GM18499 (cell line): ENCODE data around the gene DIO1.
"Not testable (repeated sequence)": the region's sequence is repeated elsewhere in the genome, so short reads cannot be mapped to it uniquely, and the experiment has no call there.

Source experiments
- ATAC-seq: cut with Tn5 transposase; IDR thresholded peaks from one replicate; pipeline ENCODE4 v1.9.1; 2021; ENCODE audit warnings: moderate number of reproducible peaks; ENCODE audit not compliant: insufficient read depth, unreplicated experiment

DIO1 gene

DNA sequence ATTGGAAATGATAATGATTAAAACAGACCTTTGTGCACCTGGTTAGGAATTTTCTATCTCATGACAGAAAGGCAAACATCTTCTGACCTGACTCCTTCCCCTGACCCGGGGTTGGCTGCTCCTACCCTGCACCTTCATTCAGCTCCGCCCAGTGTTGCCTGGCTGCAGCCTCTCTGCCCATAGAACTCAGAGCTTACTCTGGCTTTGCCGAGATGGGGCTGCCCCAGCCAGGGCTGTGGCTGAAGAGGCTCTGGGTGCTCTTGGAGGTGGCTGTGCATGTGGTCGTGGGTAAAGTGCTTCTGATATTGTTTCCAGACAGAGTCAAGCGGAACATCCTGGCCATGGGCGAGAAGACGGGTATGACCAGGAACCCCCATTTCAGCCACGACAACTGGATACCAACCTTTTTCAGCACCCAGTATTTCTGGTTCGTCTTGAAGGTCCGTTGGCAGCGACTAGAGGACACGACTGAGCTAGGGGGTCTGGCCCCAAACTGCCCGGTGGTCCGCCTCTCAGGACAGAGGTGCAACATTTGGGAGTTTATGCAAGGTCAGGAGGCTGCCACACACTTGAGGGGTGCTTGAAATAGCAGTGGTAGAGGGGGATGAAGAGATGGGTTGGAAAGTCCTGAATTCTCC, at the start of gene DIO1:
Gene DIO1 (plus strand): TSS at position 189 of the 638 bp plus-strand sequence. CDS start 24 bp downstream, at position 213.
- no peak for ATAC-seq

DNA sequence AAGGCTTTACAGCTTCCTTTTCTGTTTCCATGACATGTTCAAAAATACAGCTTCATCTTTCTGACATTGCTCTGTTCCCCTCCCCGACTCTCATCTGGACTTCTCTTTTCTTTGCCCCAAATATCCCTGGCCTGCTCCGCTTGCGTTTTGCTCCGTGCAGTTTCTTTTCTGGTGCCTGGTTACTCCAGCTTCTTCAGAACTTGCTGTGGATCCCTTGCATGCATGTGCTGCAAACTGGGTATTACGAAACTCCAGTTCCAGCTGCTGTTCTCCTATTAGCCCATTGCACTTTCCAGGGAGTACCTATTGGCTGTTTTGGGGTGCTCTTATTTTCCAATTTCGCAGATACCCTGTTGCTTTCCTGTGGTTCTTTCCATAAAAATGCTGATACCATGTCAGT, 46.0 kb upstream of the DIO1 start:
- no peak for ATAC-seq

DNA sequence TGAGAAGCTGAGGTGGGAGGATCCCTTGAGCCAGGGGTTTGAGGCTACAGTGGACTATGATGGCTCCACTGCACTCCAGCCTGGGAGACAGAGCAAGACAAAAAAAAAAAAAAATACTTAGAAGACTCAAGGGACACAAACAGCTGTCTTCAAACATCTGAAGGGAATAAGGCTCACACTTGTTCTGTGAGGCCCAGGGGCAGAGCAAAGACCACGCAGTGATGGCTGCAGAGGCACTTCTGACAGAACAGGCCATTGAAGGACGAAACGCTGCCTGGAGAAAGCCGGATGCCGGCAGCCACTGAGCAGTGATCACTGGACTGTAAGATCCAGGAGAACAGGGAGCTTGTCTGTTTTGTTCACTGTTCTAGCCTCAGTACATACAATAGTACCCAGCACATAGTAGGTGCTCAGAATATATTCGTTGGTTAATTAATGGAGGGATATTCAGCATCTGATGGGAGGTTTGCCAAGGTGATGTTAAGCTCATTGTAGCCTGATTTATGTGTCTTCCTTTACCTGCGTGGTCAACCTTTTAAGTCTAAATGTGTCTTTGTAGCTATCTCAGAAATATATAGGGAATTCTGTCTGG, 43.8 kb upstream of the DIO1 start:
- no peak for ATAC-seq

DNA sequence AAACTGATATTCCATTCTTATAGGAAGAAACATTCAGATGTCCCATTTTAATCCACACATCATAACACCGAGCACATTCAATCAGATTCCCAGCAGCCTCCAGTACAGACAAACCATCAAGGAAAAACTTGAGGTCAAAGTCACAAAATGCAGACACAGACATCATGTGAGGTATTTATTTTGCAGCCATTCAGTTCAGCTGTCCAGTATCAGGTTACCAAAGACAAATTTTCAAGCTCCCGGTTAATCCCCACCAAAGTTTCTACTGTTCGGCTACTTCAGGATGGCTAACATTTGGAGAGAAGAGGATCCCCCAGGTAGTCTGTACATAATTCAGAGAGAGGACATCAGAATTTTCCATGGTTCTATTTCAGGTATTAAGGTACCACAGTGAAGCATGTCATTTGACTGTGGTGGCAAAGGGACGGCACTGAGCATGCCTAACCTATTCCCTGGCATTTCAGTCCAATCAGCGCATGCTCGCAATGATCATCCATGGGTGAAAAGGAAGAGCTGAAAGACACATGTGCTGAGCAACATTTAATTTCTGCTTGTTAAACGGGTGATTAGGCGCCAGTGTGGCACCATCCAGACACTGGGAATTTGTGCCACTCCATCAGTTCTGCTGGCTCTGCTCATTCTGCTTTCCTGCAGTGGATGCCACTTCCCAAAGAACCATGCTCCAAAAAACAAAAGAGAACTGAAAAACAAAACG, 42.3 kb upstream of the DIO1 start:
- ATAC-seq, result no peak

DNA sequence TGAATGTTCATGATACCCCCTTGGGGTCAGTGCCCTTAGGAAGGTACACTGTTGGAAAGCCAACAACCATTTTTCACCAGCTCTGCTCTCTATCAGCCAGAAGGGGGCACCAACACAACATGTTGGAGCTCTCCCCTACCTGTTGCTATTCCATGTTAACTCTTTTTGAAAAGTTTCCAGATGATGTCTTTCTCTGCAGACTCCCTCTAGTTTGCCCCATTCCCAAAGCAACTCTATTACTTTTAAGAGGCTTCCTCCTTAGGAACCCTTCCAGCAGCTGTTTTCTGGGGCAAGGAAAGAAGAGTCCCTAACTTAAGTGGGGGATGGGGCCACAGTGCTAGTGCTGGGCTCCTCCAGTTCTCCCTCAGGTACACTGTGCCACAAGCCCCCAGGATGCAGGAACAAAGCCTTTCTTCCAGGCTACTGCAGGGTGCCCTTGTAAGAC, 33.0 kb upstream of the DIO1 start:
- ATAC-seq, result no peak

DNA sequence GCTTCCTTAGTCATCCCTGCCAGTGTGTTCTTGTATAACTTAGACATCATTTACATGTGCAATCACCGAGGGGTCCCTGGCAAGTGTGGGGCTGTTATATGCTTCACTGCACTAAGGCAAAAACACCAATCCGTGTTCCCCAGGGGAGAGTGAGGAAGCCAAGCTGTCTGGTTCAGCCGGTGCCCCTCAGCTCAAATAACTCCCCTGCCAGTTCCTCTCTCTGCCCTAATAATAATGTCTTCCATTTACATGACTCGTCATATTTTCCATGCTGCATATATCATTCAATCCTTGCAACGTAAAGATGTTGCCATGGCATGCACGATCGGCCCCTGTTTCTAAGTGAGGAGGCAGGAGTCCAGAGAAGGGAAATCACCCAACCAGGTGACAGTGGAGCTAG, 31.5 kb upstream of the DIO1 start:
- ATAC-seq, result no peak

DNA sequence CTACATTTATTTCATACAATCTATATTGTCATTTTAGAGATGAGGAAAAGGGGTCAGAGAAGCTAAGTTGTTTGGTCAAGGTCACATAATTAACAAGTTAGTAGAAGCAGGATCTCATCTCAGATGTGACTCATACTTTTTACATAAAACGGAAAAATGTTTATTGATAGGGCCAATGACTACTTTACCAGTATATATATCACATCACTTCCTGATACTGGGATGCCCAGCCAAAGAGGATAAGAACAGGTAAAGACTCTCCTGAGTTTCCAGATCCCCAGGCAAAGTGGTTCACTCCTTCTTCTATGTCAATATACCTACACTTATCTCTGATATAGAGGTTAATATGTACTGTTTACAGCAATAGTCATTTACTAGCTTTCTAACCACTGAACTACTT, 25.4 kb upstream of the DIO1 start:
- ATAC-seq, result no peak

DNA sequence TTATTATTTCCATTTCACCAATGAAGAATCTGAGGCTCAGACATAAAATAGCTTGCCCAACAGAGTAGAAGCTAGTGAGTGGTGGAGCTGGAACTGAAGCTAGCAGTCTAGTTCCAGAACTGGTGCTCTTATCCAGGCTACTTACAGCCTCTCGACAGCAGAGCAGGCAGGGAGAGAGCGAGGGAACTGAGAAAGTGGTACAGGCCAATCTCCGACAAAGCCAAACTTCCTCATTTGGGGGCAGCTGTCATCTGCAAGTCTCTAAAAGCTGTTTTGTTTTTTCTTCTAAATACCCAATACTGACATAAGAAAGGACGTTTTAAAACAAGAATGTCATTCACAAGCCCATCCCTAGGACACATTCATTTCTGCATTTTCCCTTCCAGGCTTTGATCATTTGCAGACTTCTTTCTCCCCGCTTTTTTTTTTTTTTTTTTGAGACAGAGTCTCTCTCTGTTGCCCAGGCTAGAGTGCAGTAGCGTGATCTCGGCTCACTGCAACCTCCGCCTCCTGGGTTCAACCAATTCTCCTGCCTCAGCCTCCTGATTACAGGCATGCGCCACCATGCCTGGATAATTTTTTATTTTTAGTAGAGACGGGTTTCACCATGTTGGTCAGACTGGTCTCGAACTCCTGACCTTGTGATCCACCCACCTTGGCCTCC, 24.4 kb upstream of the DIO1 start:
- ATAC-seq, result no peak

DNA sequence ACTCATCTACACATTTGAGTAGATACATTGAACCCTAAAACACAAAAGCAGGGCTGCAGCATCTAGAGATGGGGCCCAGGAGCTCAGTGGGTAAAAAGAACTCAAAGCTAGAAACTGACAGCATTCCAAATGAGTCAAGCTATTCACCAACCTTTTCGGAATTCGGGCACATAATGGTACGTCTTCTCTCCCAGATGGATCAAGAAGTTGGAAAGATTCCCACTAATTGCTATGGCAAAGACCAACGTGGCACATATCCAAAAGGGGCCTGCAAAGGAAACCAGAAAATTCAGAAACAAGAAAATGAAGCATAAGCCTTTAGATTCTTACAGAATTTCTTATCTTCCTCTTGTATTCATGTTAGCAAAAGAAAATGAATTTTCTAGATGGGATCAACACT, 22.8 kb upstream of the DIO1 start:
- no peak for ATAC-seq

DNA sequence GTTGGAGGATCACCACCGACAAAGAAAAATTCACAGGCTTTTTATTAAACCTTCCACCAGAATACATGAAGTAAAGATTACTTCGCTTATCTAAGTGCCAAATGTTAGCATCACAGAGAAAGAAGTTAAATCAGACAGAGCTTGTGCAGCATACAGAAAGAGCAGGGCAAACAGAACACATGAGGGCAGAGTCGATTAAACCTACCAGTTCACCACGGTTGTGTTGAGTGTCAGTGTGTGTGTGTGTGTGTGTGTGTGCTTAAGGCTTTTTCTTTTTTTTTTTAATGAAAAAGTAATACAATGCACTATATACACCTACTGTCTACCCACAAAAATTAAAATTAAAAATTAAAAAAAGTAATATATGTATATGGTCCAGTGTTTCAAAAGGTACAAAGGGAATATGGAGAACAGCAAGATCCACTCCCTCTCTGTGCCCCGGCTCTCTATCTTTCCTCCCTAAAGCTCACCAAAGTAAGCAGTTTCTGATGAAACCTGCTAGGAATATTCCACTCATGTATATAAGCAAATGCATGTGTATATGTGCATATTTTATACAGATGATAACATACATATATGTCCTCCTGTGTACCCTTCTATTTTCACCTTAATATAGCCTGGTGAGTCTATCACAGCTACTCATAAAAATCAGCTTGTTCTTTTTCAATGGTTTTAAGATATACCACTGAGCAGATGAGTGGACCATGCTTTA, 22.1 kb upstream of the DIO1 start:
- ATAC-seq, result no peak

DNA sequence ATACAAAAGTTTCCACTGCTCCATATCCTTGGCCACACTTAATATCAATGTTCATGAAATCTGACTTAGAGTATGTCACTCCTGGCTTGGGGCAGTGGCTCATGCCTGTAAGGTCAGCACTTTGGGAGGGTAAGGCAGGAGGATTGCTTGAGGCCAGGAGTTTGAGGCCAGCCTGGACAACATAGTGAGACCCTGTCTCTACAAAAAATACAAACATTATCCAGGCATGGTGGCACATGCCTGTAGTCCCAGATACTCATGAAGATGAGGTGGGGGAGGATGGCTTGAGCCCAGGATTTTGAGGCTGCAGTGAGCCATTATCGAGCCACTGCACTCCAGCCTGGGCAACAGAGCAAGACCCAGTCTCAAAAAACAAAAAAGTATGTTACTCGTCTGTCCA, 18.8 kb upstream of the DIO1 start:
- ATAC-seq, result not testable (repeated sequence)

DNA sequence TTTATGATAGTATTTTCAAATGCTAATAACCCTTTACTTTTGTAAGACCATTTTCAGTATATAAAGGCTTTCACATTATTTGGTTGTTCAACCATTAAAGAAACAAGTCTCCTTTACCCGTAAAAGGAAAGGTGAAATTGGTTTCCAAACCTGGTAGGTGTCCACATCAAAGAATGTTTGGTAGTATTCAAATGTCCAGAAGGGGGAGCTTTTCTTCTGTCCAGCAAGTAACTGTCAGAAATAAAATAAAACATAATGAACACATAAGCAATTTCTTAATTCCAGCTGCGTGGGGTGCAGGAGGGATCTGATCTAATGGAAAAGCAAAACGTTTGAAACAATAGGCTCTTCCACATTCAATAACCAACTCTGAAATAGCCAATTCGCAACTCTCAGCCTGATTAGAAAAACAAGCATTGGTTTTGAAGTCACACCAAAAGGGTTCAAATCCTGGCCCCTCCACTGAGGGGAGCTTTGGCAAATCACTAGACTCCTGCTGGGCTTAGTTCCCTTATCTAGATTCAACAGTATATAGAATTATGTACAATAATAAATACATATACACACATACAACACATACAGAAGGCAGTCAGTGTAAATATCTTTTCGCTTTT, 15.4 kb upstream of the DIO1 start:
- ATAC-seq, result no peak

DNA sequence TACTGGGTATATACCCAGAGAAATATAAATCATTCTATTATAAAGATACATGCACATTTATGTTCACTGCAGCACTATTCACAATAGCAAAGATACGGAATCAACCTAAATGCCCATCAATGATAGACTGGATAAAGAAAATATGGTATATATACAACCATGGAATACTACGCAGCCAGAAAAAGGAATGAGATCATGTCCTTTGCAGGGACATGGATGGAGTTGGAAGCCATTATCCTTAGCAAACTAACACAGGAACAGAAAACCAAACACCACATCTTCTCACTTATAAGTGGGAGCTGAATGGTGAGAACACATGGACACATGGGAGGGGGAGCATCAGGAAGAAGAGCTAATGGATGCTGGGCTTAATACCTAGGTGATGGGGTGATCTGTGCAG, 12.1 kb upstream of the DIO1 start:
- ATAC-seq, result not testable (repeated sequence)

DNA sequence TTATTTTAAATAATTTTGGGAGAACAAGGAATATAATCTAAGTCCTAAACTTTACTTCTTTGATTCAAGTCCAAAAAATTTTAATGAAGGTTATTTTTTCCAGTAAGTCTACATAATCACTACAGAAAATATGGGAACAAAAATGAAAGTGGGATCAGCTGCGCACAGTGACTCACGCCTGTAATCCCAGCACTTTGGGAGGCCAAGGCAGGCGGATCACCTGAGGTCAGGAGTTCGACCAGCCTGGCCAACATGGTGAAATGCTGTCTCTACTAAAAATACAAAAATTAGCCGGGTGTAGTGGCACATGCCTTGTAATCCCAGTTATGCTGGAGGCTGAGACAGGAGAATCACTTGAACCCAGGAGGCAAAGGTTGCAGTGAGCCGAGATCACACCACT, 10.4 kb upstream of the DIO1 start:
- ATAC-seq, result not testable (repeated sequence)

DNA sequence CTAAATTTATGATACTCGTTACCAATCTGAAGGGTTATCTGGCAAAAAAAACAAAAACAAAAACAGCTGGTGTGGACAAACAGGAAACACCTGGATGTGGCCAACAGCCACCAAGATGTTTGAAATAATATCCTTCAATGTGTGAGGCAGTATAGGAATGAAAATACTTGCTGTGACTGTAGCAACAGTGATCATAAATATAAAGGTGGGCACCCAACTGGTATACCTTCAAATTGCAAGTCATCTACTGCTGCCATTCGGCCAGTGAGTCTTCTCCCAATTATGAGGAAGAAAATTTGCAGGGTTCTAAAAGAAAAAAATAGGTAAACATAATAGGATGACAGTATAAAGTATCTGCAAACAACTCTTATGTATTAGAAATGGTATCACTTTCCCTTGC, 5.3 kb upstream of the DIO1 start:
- no peak for ATAC-seq

DNA sequence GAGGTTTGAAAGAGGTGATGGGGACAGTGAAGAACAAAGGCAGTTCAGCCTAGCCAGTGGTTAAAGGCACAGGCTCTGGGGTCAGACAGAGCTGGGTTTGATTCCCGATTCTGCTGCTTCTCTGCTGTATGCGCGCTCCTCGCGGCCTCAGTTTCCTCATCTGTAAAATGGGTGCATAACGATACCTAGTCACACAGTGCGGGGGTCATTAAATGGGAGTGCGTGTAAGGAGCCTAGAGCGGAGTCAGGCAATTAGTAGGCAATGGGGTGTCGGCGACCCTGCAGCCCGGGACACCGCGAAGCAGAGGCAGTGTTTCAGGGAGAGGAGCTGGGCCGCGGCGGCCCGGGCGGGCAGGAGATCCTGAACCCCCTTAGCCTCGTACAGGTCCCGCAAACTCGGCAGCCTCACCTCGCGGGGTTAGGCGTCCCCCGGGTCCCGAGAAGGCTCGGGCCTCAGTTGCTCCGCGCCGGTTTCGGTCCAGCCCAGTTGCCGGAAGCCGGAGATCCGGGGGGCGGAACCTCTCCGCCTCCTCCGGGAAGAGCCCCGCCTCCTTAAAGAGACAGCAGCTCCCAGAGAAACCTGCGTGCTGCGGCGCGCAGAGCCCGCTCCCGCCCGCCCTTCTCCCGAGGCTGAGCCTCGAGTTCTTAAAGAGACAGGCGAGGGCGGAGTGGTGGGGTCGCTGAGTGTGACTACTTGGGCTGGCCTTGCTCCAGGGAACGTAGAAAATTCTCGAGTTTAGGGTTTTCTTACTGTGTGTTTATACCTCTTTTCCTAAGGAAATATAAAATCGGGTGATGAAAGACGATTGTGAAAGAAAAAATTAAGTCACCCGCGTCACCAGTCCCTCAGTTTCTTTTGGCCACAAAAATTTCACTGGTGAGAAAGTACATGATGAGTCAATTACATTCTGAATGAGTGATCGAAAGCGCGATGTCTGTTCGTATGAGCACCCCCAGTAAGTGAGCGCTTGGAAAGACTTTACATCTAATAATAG, 4.4 kb upstream of the DIO1 start, which contains the start of gene YIPF1:
Gene YIPF1 (minus strand): TSS at position 494 of the 995 bp plus-strand sequence. CDS start 860 bp downstream, outside the sequence.
- peak; percentile 56 for ATAC-seq

DNA sequence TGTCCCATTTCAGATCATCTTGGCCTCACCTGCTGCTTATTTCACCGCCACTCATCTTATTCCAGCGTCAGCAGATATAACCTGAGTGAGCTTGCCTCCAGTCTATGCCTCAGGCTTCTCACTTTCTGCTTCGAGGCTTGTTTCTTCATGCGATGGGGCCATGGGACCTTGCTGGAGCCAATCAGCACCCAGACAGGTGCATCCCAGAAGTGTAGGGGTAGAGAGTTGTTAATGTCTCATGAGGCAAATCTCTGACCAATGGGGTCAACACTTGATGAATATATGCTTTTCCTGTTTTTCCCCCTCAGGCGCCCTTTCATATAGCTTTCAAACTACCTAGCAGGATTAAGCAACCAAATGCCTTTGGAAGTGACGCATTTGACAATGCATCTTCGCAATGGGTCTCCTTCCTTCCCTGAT, 3.5 kb upstream of the DIO1 start:
- no peak for ATAC-seq

DNA sequence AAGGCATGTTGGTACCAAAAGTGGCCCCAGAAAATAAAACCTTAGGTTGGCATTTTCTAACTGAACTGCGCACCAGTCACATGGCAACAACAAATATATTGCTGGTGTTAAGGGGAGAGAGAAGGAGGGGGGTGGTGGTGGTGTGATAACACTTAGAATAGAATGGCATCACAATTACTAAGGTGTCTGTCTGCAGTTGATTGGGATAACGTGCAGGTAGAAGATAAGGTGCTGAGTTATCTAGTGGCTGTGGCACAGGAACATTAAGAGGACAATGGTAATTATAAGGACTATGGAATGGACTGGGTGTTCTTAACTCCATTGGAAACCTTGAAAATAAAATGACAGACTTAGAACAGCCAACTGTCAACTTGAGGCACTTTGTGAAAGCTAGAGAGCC, 3.0 kb upstream of the DIO1 start:
- no peak for ATAC-seq

DNA sequence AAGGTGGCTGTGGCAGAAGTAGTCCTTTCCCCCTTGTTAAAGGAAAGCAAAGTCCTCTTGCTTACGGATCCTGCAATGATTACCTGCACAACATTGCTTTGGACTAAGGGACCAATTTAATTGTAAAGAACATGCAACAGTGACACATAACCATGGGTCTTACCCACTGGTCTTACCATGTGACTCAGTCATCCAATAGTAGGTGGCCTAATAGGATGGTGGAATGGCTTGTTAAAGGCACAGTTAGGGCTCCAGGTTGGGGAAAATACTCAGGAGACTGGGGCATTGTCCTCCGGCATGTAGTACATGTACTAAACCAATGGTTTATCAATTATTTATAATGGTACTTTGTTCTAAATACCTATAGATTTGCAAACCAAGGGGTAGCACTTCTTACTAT, 2.3 kb upstream of the DIO1 start:
- ATAC-seq, result no peak
